GM21825 (cell line): ENCODE results near the gene SLC7A7.
A peak's percentile ranks its signal among the peaks of the same experiment; 100 is the strongest.
"Not testable (repeated sequence)": the region's sequence is repeated elsewhere in the genome, so short reads cannot be mapped to it uniquely, and the experiment has no call there.

Experiments used
- ATAC-seq: cut with Tn5 transposase; IDR thresholded peaks from one replicate; pipeline ENCODE4 v1.9.1; 2021; ENCODE audit warnings: mild to moderate bottlenecking, moderate library complexity; ENCODE audit not compliant: unreplicated experiment

SLC7A7 gene

DNA sequence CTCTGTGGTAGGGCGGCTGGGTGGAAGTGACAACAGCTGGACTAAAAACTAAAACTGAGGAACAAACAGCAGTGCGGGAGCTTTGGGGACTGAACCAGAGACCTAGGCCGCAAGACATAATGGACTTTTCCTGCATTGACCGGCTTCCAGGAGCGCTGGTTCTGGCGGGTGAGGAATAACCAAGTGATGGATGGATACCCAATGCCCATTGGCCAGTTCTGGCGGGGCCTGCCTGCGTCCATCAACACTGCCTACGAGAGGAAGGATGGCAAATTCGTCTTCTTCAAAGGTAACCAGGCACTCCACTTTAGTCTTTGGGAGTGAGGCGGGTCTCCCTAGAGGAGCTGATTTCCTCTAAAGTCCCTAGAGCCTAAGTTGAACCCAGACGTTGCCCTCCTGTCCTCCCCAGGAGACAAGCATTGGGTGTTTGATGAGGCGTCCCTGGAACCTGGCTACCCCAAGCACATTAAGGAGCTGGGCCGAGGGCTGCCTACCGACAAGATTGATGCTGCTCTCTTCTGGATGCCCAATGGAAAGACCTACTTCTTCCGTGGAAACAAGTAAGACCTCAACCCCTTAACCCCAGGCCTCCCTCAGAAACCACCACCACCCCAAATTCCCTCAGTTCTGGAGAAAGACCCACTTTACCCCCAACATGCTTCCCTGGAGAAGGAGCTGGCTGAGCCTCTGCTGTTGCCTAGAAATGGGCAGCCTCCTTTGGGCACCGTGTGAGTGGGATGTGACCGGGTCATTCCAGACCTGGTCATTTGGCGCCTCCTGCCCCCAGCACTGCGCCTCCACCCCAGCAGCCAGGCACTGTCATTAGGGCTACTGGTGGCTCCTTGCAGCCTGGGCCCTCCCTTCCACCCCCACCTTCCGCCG is 29.2 kb upstream of the SLC7A7 start:
- ATAC-seq = no peak

DNA sequence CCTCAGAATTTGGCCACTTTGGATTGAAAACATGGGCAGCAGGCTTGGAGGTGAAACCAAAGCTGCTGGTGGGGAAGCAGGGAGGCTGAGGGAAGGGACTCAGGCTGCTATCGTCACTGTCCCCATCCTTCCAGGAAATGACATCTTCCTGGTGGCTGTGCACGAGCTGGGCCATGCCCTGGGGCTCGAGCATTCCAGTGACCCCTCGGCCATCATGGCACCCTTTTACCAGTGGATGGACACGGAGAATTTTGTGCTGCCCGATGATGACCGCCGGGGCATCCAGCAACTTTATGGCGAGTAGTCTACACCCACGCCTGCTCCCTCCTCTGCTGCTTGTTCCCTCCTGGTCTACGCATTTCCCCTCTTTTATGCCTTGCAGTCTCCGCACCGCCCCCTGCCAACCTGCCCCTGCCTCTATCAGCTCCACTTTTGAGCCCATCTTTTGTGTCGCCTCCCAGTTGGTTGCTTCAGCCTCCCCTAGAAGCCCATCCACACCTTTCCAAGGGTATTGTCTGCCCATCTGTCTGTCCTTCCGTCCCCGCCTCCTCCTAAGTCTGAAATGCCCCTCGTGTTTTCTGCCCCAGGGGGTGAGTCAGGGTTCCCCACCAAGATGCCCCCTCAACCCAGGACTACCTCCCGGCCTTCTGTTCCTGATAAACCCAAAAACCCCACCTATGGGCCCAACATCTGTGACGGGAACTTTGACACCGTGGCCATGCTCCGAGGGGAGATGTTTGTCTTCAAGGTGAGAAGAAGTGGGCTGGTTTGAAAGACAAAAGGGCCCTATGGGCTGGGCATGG is 28.1 kb upstream of the SLC7A7 start:
- no peak for ATAC-seq

GRCh38 chr14:22842211-22843122 is 27.2 kb upstream of the SLC7A7 start:
- ATAC-seq = no peak

- no peak for ATAC-seq
Measured at GRCh38 chr14:22841769-22842168, 26.5 kb upstream of the SLC7A7 start.

- no peak for ATAC-seq
Measured at GRCh38 chr14:22841311-22841710, 26.1 kb upstream of the SLC7A7 start.

DNA sequence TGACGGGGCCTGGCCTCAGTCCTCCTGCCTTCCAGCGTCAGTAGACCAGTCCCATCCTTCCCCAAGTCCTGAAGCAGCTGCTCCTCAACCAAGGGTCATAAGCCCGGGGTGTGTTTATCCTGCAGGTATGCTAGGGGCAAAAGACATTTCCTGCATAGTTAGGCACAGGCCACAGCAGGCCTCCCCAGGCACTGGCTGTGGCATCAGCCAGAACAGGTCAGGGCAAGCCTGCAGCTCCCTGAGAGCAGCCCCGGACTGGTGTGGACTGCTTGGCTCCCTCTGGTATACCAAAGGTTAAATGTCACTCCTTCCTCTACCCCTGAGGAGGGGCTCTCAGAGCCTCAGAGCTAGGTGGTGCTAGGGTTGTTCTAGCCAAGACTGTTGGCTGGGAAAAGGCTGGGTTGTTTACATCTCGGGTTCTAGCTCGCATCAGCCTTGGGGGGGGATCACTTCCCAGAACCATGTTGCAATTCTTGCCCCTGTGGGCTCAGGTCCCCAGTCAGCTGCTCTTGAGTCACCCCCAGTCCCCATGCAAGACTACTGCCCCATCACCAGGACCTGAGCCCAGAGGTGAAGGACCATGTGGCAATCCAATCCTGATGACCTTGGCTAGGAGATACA is 24.0 kb upstream of the SLC7A7 start:
- ATAC-seq = no peak

GRCh38 chr14:22838631-22839041 is 23.4 kb upstream of the SLC7A7 start:
- ATAC-seq = no peak

- ATAC-seq = no peak
Measured at GRCh38 chr14:22837750-22838538, 22.7 kb upstream of the SLC7A7 start.

DNA sequence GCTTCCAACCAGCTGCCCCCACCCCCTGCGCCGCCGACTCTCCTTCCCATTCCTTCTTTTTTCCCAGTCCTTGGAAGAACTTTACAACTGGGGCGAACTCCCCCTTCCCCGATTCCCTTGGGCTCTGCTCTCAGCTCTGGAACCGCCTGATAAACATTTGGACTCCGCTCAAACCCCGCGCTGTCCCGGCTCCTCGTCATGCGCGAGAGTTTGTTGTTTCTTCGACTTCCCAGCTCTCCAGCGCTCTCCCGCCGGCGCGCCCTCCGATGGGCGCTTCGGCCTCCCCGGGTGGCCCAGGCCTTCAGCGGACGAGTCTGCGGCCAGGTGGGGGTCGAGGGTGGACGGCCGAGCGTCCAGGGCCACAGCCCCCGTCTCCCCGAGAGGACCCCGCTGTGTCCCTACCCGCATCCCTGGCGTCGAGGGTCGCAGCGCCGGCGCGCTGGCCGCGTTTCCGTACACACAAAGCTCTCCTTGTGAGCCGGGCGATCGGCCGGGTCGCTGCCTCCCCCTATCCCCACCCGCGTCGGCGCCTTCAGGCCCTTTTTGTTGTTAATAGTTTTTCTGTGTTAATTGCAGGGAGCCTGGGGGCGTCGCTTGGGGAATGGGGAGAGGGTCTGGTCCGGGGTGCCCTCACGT is 22.0 kb upstream of the SLC7A7 start:
- ATAC-seq = no peak

GRCh38 chr14:22836301-22837113 is 21.3 kb upstream of the SLC7A7 start, which contains the start of gene MMP14:
TSS of gene MMP14 (plus strand) at chr14:22836585. CDS start at chr14:22836818, 233 bp downstream.
- ATAC-seq = no peak

DNA sequence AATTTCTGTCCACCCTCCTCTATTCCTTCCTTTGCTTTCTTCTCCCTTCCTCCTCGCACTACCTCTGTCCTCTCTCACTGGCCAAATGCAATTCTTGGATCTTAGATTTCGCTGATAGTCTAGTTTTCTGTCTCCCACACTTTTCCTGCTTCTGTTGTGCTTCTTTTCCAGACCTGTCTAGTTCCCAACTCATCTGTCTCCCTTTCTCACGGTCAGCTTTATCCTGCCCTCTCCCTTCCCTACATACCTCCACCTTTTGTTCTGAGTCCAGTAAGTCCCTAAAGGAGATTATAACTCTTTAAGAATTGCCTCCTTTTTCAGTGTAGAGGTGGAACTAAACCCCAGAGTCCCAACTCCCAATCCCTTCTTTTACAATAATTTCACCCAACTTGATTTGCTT is 20.3 kb upstream of the SLC7A7 start:
- ATAC-seq = no peak

DNA sequence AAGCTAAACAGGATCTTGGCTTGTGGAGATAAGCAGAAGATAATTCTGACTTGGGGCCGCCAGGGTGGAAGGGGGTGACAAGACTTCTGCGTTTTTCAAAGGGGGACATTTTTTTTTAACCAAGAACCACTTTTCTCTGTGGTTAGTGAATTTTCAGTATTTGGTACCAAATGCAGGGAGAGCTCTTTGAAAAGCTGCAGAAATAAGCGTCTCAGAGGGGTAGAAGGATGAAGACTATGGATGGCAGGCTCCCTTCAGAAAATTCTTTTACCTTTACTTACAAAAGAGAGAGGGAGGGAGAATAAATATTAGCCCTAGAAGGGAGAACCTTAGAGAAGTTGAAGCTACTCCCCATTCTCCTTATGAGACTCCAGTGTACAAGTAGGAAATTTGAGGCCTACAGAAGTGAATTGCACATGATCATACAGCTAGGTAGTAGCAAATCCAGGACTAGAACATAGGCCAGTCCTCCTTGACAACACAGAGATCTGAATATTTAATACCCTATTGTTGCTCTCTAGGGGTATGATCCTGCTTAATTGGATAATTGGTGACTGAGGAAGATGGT is 15.3 kb upstream of the SLC7A7 start:
- ATAC-seq = no peak

DNA sequence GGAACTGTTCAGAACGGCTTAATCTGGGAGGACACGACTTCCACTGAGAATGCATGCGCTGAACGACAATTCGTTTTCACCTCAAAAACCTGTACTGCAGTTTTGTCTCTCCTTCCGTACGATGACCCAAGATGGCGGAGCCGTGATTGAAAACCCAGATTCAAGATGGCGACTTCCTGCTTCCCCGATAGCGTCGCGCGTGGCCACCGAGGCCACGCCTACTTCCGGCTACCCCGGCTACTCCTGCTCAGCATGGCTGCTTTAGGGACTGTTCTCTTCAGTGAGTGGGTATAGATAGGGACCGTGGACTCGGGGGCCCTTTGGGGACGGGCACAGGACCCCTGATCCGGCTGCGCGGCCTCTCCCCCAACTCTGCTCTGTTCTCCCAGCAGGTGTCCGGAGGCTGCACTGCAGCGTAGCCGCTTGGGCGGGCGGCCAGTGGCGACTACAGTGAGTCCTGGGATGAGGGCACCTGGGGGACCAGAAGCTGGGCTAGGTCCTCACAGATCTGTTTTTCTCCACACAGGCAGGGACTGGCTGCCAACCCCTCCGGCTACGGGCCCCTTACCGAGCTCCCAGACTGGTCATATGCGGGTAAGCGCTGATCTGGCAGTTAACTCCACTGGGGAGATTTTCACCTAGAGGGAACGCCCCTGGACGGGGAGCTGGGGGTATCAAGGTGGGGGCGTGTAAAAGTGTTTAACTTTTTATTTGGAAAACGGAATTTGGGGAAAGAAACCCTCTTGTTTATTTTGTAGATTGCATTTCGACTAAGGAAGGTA is 14.6 kb upstream of the SLC7A7 start, which contains the start of gene MRPL52:
TSS of gene MRPL52 (plus strand) at position 227 of the 782 bp plus-strand sequence. CDS start at position 253, 26 bp downstream.
- ATAC-seq = peak; percentile 89

GRCh38 chr14:22829076-22829660 is 13.9 kb upstream of the SLC7A7 start:
- not testable (repeated sequence) for ATAC-seq

- ATAC-seq = no peak
Measured at GRCh38 chr14:22824711-22825359, 9.6 kb upstream of the SLC7A7 start.

GRCh38 chr14:22822571-22823098 is 7.4 kb upstream of the SLC7A7 start:
- peak; percentile 45 for ATAC-seq
